ENCODE data around the gene PFKP. TPM values are rescaled to one million over a fixed set of nuclear protein-coding genes. Genes with fewer than 3 reads are reported as not detected.
A peak's percentile ranks its signal among the peaks of the same experiment; 100 is the strongest.

PFKP gene
- total RNA-seq, 4 donors from 2014 or later = 22.9 to 74.5 (median 43.8) TPM

- peak overlapping the region; percentile 83 to 88 for H3K27ac ChIP-seq
- TF ChIP-seq POLR2A (IDR thresholded peaks at IDR 0.05) (no peak), CTCF (IDR thresholded peaks at IDR 0.05) (no peak)
- intact Hi-C loops (cut with DNase I; ENCODE audit: low total_unique reads) = no loop called here
- no peak overlapping the region for H3K4me3 ChIP-seq
- H3K27me3 ChIP-seq = no peaks in the 10 kb centered on the region
- DNase-seq = no peak
- H3K4me1 ChIP-seq = peaks cover 8 to 10% of the 10 kb centered on the region in 2 donors
- H3K36me3 ChIP-seq = no peaks in the 10 kb centered on the region
- H3K9me3 ChIP-seq = no peaks in the 10 kb centered on the region
Observed at GRCh38 chr10:3046210-3046779, 21.1 kb upstream of the PFKP start.

GRCh38 chr10:3046981-3047547 is 20.3 kb upstream of the PFKP start:
- Histone ChIP-seq H3K4me3 (no peak overlapping the region), H3K9me3 (no peaks in the 10 kb centered on the region), H3K4me1 (peaks cover 8 to 10% of the 10 kb centered on the region in 2 donors), H3K27ac (peak overlapping the region; percentile 83 to 88), H3K36me3 (no peaks in the 10 kb centered on the region), H3K27me3 (no peaks in the 10 kb centered on the region)
- no peak for DNase-seq
- no peak for TF ChIP-seq CTCF (IDR thresholded peaks at IDR 0.05)
- no peak for TF ChIP-seq POLR2A (IDR thresholded peaks at IDR 0.05)
- intact Hi-C loops (cut with DNase I; ENCODE audit: low total_unique reads) = no loop called here

GRCh38 chr10:3047596-3047995 is 19.8 kb upstream of the PFKP start:
- H3K9me3 ChIP-seq = no peaks in the 10 kb centered on the region
- no peak for DNase-seq
- no peaks in the 10 kb centered on the region for H3K27me3 ChIP-seq
- H3K4me3 ChIP-seq = no peak overlapping the region
- intact Hi-C loops (cut with DNase I; ENCODE audit: low total_unique reads) = no loop called here
- no peaks in the 10 kb centered on the region for H3K36me3 ChIP-seq
- H3K4me1 ChIP-seq = peaks cover 8 to 10% of the 10 kb centered on the region in 2 donors
- peak overlapping the region; percentile 83 to 88 for H3K27ac ChIP-seq
- TF ChIP-seq POLR2A (IDR thresholded peaks at IDR 0.05) (no peak), CTCF (IDR thresholded peaks at IDR 0.05) (no peak)

- H3K4me1 ChIP-seq = peaks cover 8 to 10% of the 10 kb centered on the region in 2 donors
- intact Hi-C loops (cut with DNase I; ENCODE audit: low total_unique reads) = no loop called here
- peak overlapping the region; percentile 83 to 88 for H3K27ac ChIP-seq
- no peaks in the 10 kb centered on the region for H3K9me3 ChIP-seq
- no peaks in the 10 kb centered on the region for H3K36me3 ChIP-seq
- no peaks in the 10 kb centered on the region for H3K27me3 ChIP-seq
- peak; percentile 46 to 57 for DNase-seq
- no peak for TF ChIP-seq CTCF (IDR thresholded peaks at IDR 0.05)
- TF ChIP-seq POLR2A (IDR thresholded peaks at IDR 0.05) = no peak
- no peak overlapping the region for H3K4me3 ChIP-seq
Observed at GRCh38 chr10:3048119-3049019, 19.0 kb upstream of the PFKP start.

- DNase-seq = no peak
- Histone ChIP-seq H3K27ac (peak overlapping the region in 1 of 2 donors; percentile 12), H3K27me3 (no peaks in the 10 kb centered on the region), H3K4me1 (peaks cover 2 to 9% of the 10 kb centered on the region in 2 donors), H3K4me3 (no peak overlapping the region), H3K9me3 (no peaks in the 10 kb centered on the region), H3K36me3 (no peaks in the 10 kb centered on the region)
- intact Hi-C loops (cut with DNase I; ENCODE audit: low total_unique reads) = no loop called here
- TF ChIP-seq CTCF (IDR thresholded peaks at IDR 0.05) (no peak), POLR2A (IDR thresholded peaks at IDR 0.05) (no peak)
Observed at GRCh38 chr10:3051692-3052091, 15.7 kb upstream of the PFKP start.
